ELF-1 (cell line): ENCODE results near the gene TCTN1.
A peak's percentile ranks its signal among the peaks of the same experiment; 100 is the strongest.
"Not testable (repeated sequence)": the region's sequence is repeated elsewhere in the genome, so short reads cannot be mapped to it uniquely, and the experiment has no call there.

Experiments used
- DNase-seq: peaks from one replicate; pipeline ENCODE4 v3.0.0-alpha.2; 2016; ENCODE audit warnings: low read depth, low spot score

TCTN1 gene

DNA sequence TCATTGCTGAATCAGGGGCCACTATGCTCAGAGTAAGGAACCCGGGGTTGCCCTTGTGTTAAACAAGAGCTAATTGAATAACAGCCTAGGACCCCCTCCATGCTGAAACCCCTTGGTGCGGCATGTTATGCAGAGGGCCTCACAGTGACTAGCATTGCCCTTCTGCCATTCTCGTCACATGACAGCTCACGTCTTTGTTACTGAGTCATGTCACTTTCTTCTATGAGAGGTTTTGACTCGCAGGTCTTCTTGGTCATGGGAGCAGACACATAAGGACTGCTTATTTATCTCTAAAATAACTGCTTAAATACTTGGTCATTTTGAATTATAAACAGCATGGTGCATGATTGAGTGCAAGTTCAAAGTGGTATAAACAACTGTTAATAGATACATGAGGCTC lies 24.9 kb downstream of the TCTN1 start:
- no peak for DNase-seq

- DNase-seq, result no peak
These were observed 25.6 kb downstream of the TCTN1 start for GRCh38 chr12:110639336-110640141.

DNA sequence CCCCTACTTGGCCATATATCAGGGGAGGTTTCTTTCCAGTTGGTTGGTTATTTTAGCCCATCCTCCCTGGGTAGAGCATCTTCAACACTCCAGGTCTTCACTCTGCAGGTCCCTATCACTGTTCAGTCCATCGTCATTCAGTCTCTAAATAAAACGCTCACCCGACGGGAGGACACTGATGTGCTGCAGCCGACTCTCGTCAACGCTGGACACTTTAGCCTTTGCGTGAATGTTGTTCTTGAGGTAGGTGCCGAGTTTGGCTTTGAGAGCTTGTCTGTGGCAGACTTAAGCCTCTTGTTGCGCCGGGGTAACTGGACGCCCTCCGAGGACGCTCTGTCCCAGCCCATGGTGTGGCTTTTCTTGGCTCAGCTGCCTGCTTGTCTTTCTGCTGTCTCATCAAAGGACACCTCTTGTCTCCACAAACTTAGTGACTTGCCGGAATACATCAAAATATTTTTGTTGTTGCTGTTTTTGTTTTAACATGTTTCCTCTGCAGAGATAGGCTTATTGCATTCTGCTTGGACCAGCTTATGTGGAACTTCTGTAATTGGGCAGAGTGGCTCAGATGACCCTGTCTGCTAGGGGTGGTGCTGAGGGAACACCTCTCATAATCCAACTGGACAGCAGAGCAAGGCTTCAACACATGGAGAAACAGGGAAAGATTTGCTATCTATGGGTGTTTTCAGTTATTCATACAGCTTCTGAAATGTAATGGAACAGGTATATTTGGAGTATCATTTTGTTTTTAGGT lies 26.5 kb downstream of the TCTN1 start:
- DNase-seq, result no peak

GRCh38 chr12:110641521-110641920 lies 27.6 kb downstream of the TCTN1 start:
- peak; percentile 21 for DNase-seq

- DNase-seq, result no peak
These were observed 33.7 kb downstream of the TCTN1 start for GRCh38 chr12:110647631-110648040.

DNA sequence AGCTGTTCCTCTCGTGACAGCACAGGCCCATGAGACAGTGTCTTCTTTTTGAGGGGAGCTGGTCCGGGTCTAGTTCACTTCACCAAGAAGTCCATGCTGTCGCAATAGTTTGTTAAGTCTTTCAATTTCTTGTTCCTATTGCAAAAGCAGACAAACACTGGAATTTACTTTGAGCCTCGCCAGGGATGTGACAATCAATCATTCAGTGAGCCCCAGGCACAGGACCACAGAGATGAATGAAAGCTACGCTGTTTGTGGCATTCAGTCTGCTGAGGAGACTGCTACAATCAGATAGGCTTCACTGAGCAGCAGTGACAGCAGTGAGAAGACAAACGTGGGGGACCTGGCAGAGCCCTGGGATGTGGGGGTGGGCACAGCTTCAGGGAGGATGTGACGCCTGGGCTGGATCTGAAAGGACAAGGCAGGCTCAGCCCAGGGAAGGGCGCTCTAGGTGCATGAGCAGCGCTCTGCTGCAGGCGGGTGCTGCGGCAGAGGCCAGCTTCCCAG lies 35.5 kb downstream of the TCTN1 start:
- peak; percentile 65 for DNase-seq

GRCh38 chr12:110654238-110654637 lies 40.3 kb downstream of the TCTN1 start:
- not testable (repeated sequence) for DNase-seq

- no peak for DNase-seq
These were observed 42.2 kb downstream of the TCTN1 start for GRCh38 chr12:110656071-110656655.

DNA sequence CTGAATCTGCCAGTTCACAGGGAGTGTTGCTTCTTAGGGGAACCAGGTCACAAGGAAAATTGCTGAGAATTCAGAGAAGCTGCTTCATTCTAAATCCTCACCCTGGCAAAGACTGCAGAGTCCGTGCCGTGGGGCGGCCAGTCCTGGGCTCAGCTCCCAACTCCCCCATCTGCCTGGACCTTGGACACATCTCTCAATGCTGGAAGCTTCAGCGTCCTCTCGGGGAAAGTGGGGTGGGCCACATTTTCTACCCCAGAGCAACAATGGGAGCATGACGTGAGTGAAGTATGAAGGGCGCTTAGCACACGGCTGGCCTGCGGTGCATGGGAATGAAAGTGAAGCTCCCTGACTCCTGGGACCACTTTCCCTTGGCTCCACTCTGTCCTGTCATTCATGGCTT lies 43.8 kb downstream of the TCTN1 start:
- no peak for DNase-seq

GRCh38 chr12:110658242-110658641 lies 44.3 kb downstream of the TCTN1 start:
- DNase-seq, result no peak

DNA sequence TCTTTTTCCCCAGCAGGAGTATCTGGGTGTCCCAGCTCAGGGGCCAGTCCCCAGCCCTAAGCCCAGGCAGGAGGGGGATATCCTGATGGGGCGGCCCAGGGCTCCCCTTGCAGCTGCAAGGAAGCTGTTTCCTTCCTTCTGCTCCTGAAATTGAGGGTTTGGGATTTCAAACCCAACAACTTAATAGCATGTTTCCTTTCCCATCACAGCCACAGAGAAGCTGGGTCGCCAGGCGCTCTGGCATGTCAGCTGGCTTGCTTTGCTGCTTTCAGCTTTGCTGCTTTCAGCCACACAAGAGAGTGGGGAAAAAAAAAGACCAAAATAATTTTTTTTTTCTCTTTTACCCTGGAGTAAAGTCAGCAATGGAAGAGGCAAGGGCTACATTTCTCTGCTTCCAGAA lies 44.9 kb downstream of the TCTN1 start:
- DNase-seq, result no peak

DNA sequence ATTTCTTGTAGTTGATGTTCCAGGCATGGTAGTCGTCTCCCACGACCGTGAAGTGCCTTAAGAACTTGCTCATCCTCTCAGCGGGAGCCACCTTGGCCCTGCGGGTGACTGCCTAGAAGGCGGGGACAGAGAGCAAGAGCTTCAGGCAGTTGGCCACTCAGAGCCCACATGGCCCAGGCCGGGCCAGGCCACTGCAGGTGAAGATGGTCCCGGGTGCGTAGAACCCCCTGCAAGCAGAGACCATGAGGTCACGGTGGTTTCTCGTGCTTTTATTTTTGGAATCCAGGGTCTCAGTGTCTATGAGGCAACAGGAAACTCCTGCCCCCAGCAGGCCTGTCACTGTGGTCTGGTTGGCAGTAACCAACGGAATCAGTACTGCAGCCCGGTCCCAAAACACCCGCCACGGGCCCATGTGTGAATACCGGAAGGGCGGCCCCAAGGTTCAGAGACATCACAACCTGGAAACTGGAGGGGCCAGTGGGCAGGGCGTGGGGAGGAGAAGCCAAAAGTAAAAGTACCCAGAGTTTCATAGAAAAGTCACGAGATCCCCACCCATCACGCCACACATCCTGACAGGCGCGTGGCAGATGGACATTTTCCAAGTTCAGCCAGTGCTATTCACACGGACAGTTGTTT lies 47.5 kb downstream of the TCTN1 start:
- no peak for DNase-seq

DNA sequence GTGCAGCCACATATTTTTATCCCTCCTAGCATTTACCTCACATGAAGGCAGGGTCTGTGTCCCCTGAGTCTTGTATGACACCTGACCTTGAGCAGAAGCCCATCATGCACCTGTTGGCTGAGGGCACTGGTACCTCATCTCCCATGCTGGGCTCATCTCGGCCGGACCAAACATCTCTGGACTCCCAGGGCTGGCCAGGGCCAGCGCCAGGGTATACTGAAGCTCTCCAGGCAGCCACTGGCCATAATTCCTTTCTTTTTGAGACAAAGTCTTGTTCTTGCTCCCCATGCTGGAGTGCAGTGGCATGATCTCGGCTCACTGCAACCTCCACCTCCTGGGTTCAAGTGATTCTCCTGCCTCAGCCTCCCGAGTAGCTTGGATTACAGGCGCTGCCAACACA lies 53.0 kb downstream of the TCTN1 start:
- no peak for DNase-seq

GRCh38 chr12:110667671-110668070 lies 53.7 kb downstream of the TCTN1 start:
- no peak for DNase-seq

- DNase-seq, result no peak
These were observed 54.7 kb downstream of the TCTN1 start for GRCh38 chr12:110668480-110669192.

DNA sequence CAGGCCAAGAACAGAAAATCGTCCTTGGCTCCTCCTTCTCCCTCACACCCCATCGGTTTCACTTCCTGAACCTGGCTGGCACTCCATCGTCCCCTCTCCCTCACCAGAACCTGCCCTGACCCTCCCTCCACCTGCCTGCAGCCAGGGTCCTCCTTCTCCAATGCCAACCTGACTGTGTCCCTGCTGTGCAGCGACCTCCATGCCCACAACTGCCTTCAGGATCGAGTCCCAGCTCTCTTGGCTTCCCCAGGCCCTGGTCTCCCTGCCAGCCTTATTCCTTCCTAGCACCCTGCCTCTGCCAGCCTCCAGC lies 55.2 kb downstream of the TCTN1 start:
- no peak for DNase-seq

GRCh38 chr12:110670161-110670701 lies 56.3 kb downstream of the TCTN1 start:
- no peak for DNase-seq

DNA sequence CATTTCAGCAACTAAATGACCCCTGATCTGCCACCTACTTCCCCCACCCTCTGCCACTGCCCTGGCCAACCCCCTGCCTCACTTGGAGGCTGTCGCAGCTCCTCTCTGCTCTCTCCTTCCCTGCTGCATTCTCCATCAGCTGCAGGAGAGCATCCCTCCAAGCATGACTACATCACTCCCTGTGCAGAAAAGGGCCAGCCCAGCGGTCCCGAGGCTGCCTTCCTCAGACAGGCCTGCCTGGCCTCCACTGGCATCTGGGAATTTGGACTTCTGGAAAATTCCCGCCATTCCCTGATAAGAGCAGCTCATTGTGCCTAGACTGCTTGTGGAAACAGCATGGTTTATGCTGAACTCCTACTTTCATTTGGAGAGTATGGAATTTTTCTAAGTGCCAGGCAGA lies 62.2 kb downstream of the TCTN1 start:
- DNase-seq, result no peak

DNA sequence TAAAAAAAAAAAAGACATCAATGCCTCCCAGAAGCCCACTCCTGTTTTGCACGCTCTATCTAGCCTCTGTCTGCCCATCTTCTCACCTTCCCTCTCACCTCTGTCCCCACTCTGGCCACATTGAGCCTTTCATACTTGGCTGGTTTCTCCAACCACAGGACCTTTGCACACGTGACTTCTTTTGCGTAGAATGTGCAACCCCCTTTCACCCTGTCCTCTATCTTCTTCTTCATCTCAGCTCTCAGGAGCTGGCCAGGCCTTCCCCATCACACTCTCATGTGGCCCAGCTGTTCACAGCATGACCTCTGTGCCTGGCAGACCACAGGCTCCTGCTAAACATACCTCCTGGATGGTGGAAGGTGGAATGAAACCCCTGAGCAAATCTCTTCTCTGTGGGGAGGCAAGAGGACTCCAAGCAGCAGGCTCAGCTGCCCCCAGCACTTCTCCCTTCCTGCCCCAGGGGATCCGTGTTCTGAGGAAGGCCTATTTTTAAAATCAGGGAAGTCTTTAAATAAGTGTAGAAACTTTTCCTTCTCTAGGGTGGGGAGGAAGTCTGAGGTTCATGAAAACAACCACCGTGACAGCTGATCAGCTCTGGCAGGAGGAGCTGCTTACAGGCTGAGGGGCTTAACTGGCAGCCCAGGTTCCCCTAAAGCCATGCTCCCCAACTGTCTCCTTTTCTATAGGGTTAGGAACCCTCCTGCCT lies 63.4 kb downstream of the TCTN1 start:
- DNase-seq, result peak; percentile 33

DNA sequence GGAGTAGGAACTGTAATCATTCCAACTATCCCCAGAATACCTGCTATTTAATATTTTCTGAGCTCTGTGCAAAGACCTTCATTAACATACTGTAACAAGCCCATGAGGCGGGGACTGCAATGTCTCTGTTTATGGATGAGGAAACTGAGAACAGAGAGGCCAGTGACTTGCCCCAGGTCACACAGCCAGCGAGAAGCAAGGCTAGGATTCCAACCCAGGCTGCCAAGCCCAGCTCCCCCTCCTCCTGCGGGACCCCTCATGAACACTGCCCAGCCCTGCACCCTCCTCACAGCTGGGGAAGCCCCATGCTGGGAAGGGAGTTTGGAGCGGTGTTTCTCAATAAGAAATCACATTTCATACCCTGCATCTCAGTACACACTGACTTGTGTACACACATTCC lies 64.1 kb downstream of the TCTN1 start:
- no peak for DNase-seq

DNA sequence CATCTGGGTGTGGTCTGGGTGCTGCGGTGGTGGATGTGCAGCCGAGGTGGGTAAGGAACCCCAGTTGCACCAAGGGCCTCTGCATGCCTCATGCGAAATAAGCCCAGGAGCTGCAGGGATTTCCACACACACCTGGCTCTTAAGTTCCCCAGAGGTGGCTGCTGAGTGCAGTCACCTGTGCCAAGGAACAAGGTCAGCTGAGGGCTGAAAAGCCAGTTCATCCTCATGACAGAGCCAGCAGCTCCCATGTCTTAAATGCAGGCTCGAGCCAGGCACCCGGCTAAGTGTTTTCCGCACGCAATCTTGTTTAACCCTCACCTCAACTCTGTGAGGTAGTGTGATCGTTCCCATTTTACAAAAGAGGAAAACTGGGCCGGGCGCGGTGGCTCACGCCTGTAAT lies 65.3 kb downstream of the TCTN1 start:
- no peak for DNase-seq
